WI38 (cell line): ENCODE data around the gene CCDC34.

Experiments used
- H3K4me3 ChIP-seq: 2 replicates; pipeline ENCODE4 v1.5.1; 2011; ENCODE audit warnings: low read depth, mild to moderate bottlenecking, control low read depth, low read length
- TF ChIP-seq, protein P1 (sequence below): IDR thresholded peaks from 2 replicates; pipeline ENCODE4 v1.5.1; 2012; ENCODE audit warnings: low read depth, mild to moderate bottlenecking, control low read depth, low read length

Gene CCDC34

DNA sequence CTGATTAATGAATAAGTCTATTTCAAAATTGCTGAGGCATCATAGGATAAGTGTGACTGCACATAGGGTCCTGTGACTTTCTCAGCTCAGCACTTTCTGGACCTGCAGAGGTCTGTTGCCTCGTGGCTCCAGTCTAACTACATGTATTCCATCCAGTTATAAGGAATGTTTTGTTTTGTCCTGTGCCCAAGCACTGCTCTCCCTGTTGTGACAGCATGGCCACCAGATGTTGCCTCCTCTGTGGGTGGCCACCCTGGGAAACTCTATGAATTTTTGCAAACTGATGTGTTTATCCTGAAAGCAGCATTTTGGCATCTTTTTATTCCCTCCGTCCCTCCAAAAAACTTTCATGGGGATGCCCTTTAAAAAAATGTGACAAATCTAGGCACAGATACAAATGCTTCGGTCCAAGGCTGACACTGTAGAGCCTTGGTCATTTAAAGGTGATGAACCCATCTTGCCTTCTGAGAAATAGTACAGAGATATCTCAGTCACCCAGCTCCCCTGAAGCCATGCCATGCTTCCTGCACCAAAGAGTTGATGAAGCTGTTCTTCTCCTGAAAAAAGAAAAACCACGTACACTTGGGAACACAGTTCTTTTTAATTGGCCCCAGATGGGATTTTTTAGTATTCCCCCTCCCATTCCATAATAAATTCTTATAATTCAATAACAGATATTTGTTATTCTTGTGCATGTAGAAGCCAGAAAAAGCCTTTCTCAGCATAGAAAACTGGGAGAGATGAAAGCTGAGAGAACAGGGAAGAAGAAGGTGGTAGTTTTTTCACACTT lies 72.6 kb downstream of the CCDC34 start:
- H3K4me3 ChIP-seq, result no peak overlapping the region
- TF ChIP-seq, protein P1, sequence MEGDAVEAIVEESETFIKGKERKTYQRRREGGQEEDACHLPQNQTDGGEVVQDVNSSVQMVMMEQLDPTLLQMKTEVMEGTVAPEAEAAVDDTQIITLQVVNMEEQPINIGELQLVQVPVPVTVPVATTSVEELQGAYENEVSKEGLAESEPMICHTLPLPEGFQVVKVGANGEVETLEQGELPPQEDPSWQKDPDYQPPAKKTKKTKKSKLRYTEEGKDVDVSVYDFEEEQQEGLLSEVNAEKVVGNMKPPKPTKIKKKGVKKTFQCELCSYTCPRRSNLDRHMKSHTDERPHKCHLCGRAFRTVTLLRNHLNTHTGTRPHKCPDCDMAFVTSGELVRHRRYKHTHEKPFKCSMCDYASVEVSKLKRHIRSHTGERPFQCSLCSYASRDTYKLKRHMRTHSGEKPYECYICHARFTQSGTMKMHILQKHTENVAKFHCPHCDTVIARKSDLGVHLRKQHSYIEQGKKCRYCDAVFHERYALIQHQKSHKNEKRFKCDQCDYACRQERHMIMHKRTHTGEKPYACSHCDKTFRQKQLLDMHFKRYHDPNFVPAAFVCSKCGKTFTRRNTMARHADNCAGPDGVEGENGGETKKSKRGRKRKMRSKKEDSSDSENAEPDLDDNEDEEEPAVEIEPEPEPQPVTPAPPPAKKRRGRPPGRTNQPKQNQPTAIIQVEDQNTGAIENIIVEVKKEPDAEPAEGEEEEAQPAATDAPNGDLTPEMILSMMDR, result no peak
